Mesothelial cell of epicardium (in vitro differentiated cells): ENCODE results near the gene ATP6V0B. TPM values are rescaled to one million over a fixed set of nuclear protein-coding genes. Genes with fewer than 3 reads are reported as not detected.

Experiments
- DNase-seq, 2 experiments: peaks; one replicate each; pipeline ENCODE4 v3.0.0; 2021; ENCODE audit warnings: low spot score in 2 of 2; ENCODE audit not compliant: unreplicated experiment in 2 of 2
- H3K27ac Mint-ChIP-seq: 2 replicates; pipeline ENCODE4 v1.8.0; 2021; ENCODE audit warnings: mixed read lengths
- H3K27me3 Mint-ChIP-seq: 2 replicates; pipeline ENCODE4 v1.8.0; 2021; ENCODE audit warnings: low read depth, mixed read lengths
- H3K36me3 Mint-ChIP-seq: 2 replicates; pipeline ENCODE4 v1.8.0; 2021; ENCODE audit warnings: mixed read lengths
- H3K4me1 Mint-ChIP-seq: 2 replicates; pipeline ENCODE4 v1.8.0; 2021; ENCODE audit warnings: mixed read lengths
- H3K4me3 Mint-ChIP-seq: 2 replicates; pipeline ENCODE4 v1.8.0; 2021; ENCODE audit warnings: mild to moderate bottlenecking, moderate library complexity, mixed read lengths
- H3K9me3 Mint-ChIP-seq: 2 replicates; pipeline ENCODE4 v1.8.0; 2021; ENCODE audit warnings: mixed read lengths
- total RNA-seq: library from RNA; stranded (reverse); gene quantifications from 3 replicates; pipeline ENCODE4 v1.2.1, GENCODE V29; 2021
- TF ChIP-seq, protein P1 (sequence below): fragments of 200-600 bp; sonication (generic); IDR thresholded peaks from one replicate; pipeline ENCODE4 v1.5.0; 2021; ENCODE audit warnings: antibody characterized with exemption; ENCODE audit not compliant: unreplicated experiment

Gene ATP6V0B
- total RNA-seq, 1 donor from 2014 or later = 72.8 TPM

DNA sequence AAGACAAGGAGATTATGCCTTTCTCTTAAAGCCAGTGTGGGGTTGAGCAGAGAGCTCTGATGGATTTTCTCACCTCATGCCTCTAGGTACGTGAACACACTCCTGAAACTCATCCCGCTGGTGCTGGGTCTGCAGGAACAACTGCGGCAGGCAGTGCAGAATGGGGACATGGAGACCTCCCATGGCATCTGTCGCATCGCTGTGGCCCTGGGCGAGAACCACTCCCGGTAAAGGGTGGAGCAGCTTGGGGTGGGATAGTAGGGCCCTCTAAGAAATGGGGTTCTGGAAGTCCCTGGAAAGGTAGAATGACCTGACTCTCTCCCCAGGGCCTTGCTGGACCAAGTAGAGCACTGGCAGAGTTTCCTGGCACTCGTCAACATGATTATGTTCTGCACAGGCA is 18.5 kb upstream of the ATP6V0B start:
- Mint-ChIP-seq H3K9me3 (no peaks in the 10 kb centered on the region), H3K36me3 (peaks cover 5% of the 10 kb centered on the region), H3K4me1 (peaks cover 9% of the 10 kb centered on the region), H3K27me3 (no peaks in the 10 kb centered on the region), H3K27ac (no peak overlapping the region), H3K4me3 (no peak overlapping the region)
- TF ChIP-seq, protein P1, sequence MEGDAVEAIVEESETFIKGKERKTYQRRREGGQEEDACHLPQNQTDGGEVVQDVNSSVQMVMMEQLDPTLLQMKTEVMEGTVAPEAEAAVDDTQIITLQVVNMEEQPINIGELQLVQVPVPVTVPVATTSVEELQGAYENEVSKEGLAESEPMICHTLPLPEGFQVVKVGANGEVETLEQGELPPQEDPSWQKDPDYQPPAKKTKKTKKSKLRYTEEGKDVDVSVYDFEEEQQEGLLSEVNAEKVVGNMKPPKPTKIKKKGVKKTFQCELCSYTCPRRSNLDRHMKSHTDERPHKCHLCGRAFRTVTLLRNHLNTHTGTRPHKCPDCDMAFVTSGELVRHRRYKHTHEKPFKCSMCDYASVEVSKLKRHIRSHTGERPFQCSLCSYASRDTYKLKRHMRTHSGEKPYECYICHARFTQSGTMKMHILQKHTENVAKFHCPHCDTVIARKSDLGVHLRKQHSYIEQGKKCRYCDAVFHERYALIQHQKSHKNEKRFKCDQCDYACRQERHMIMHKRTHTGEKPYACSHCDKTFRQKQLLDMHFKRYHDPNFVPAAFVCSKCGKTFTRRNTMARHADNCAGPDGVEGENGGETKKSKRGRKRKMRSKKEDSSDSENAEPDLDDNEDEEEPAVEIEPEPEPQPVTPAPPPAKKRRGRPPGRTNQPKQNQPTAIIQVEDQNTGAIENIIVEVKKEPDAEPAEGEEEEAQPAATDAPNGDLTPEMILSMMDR = no peak
- no peak for DNase-seq

DNA sequence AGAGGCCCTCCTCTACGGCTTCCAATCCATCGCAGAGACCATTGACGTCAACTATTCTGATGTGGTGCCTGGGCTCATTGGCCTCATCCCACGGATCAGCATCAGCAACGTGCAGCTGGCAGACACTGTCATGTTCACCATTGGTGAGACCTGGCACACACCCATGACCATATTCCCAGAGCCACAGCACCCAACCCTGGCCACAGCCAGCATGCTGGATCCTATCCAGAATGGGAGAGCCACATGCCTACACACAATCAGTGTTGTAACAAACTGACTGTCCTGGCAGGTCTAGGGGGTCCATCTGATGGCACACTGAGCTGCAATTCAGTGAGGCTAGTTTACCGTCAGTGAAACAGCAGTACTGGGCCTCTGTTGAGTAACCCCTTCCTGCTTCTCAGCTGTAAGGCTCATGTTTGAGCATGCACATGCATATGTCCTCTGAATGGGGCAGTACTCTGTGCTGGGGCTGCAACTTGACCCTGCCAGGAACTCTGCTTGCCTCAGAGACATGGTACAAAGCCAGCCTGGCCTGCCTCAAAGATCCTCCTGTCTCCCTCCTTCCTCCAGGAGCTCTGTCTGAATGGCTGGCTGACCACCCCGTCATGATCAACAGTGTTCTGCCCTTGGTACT is 17.2 kb upstream of the ATP6V0B start:
- Mint-ChIP-seq H3K27me3 (no peaks in the 10 kb centered on the region), H3K27ac (no peak overlapping the region), H3K9me3 (no peaks in the 10 kb centered on the region), H3K4me3 (no peak overlapping the region), H3K36me3 (peaks cover 5% of the 10 kb centered on the region), H3K4me1 (peaks cover 9% of the 10 kb centered on the region)
- DNase-seq = no peak
- TF ChIP-seq, protein P1 = no peak

DNA sequence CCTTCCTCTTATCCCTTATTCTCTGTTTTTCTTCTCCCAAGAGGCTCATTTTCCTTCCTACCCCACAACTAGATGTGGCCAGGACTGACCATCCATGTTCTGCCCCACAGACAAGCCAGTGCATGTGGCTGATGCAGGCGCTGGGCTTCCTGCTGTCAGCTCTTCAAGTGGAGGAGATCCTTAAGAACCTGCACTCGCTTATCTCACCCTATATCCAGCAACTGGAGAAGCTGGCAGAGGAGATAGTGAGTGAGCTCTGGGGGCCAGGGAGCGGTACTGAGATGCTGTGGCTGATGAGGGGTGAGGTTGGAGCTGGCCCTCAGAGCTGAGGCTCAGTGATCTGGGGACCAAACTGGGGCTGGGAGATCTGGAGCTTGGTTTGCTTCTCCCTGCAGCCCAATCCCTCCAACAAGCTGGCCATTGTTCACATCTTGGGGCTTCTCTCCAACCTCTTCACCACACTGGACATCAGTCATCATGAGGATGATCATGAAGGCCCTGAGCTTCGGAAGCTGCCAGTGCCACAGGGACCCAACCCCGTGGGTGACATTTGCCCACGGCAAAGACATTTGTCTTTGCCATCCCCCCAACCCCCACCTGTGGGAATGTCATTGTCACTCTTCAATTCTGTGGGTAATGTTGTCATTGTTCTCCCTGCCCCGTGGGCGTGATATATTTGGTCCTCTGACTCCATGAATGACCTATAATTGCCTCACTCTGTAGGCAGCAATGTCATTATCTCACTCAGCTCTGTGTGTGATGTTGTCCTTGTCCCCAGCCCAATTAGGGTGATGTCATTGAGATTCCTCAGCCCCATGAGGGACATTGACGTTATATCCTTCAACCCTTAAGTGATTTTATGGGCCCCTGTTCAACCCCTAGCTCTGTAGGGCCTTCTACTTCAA is 16.2 kb upstream of the ATP6V0B start:
- H3K27ac Mint-ChIP-seq = no peak overlapping the region
- H3K36me3 Mint-ChIP-seq = peaks cover 5% of the 10 kb centered on the region
- no peak overlapping the region for H3K4me3 Mint-ChIP-seq
- TF ChIP-seq, protein P1 = no peak
- peaks cover under 1% of the 10 kb centered on the region for H3K4me1 Mint-ChIP-seq
- no peaks in the 10 kb centered on the region for H3K9me3 Mint-ChIP-seq
- no peaks in the 10 kb centered on the region for H3K27me3 Mint-ChIP-seq
- no peak for DNase-seq

DNA sequence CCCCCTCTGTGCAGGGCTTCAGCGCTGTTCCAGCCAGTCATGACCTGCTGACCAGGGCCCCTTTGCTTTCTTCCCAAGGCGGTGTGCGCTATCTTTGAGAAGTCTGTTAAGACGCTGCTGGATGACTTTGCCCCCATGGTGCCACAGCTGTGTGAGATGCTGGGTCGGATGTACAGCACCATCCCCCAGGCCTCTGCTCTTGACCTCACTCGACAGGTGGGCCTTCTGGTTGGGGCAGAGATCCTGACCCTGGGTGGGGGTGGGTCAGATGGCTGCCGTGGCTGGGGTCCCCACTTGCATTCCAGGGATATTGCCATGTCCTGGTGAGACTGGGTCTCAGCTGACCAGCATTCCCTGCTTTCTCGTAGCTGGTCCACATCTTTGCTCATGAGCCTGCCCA is 14.0 kb upstream of the ATP6V0B start:
- H3K9me3 Mint-ChIP-seq = no peaks in the 10 kb centered on the region
- no peak overlapping the region for H3K27ac Mint-ChIP-seq
- TF ChIP-seq, protein P1 = no peak
- H3K36me3 Mint-ChIP-seq = peaks cover 5% of the 10 kb centered on the region
- no peaks in the 10 kb centered on the region for H3K27me3 Mint-ChIP-seq
- no peak overlapping the region for H3K4me3 Mint-ChIP-seq
- DNase-seq = no peak
- no peaks in the 10 kb centered on the region for H3K4me1 Mint-ChIP-seq

DNA sequence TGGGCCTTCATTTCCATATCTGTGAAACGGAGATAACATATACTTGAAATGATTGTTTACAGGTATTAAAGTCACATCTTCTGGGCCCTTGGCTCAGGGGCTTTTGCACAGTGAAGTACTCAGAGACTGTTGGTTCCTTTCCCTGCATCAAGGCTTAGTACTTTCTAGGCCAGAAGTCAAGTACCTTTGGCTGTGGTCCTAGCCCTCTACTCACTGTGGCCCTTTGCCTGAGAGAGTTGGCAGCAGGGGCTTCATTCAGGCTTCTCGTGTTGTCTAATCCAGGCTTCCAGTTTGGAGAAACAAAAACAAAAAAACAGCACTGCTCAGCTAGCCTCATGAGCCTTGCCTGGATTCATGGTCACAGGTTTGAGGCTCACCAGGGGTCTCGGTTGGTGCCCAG is 13.1 kb upstream of the ATP6V0B start:
- no peak overlapping the region for H3K27ac Mint-ChIP-seq

More for the DNA sequence above, 13.1 kb upstream of the ATP6V0B start:
- Mint-ChIP-seq H3K27me3 (no peaks in the 10 kb centered on the region), H3K36me3 (peaks cover 6% of the 10 kb centered on the region), H3K4me1 (no peaks in the 10 kb centered on the region), H3K4me3 (no peak overlapping the region), H3K9me3 (no peaks in the 10 kb centered on the region)
- TF ChIP-seq, protein P1 = no peak
- DNase-seq = no peak
